SU-DHL-6 (cell line): ENCODE measurements around the gene TSPAN18.

ENCODE experiments used
- EZH2phosphoT487 ChIP-seq: fragments of 200-600 bp; sonication (generic), shearing (Covaris generic); conservative IDR thresholded peaks from 2 replicates; pipeline ENCODE4 v1.6.1; 2018; ENCODE audit warnings: mild to moderate bottlenecking, antibody characterized with exemption, low read length, moderate library complexity, mixed read lengths
- TF ChIP-seq, protein P1 (sequence below): fragments of 200-600 bp; sonication (generic); IDR thresholded peaks from one replicate; pipeline ENCODE4 v1.5.1; 2017; ENCODE audit warnings: antibody characterized with exemption, mild to moderate bottlenecking, low read length, moderate library complexity; ENCODE audit not compliant: insufficient read depth, poor library complexity, severe bottlenecking

- TF ChIP-seq, protein P1, sequence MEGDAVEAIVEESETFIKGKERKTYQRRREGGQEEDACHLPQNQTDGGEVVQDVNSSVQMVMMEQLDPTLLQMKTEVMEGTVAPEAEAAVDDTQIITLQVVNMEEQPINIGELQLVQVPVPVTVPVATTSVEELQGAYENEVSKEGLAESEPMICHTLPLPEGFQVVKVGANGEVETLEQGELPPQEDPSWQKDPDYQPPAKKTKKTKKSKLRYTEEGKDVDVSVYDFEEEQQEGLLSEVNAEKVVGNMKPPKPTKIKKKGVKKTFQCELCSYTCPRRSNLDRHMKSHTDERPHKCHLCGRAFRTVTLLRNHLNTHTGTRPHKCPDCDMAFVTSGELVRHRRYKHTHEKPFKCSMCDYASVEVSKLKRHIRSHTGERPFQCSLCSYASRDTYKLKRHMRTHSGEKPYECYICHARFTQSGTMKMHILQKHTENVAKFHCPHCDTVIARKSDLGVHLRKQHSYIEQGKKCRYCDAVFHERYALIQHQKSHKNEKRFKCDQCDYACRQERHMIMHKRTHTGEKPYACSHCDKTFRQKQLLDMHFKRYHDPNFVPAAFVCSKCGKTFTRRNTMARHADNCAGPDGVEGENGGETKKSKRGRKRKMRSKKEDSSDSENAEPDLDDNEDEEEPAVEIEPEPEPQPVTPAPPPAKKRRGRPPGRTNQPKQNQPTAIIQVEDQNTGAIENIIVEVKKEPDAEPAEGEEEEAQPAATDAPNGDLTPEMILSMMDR = no peak
- TF ChIP-seq EZH2phosphoT487 = no peak
Measured at GRCh38 chr11:44792171-44792570, 65.4 kb downstream of the TSPAN18 start.
